ENCODE measurements around the gene AAGAB.
"Not testable (repeated sequence)": the region's sequence is repeated elsewhere in the genome, so short reads cannot be mapped to it uniquely, and the experiment has no call there.

Gene AAGAB

GRCh38 chr15:67253101-67253500 is 1.4 kb downstream of the AAGAB start:
- no peak for DNase-seq (ENCODE audit: low read depth in 2 of 2)

- DNase-seq (ENCODE audit: low read depth in 2 of 2), result no peak
Observed at GRCh38 chr15:67251318-67251717, 3.1 kb downstream of the AAGAB start.

GRCh38 chr15:67249830-67250229 is 4.6 kb downstream of the AAGAB start:
- DNase-seq (ENCODE audit: low read depth in 2 of 2), result no peak

- no peak for DNase-seq (ENCODE audit: low read depth in 2 of 2)
Observed at GRCh38 chr15:67248011-67248505, 6.4 kb downstream of the AAGAB start.

GRCh38 chr15:67246606-67247005 is 7.9 kb downstream of the AAGAB start:
- DNase-seq (ENCODE audit: low read depth in 2 of 2), result not testable (repeated sequence)

- DNase-seq (ENCODE audit: low read depth in 2 of 2), result no peak
Observed at GRCh38 chr15:67244971-67245478, 9.4 kb downstream of the AAGAB start.

GRCh38 chr15:67242708-67243111 is 11.8 kb downstream of the AAGAB start:
- DNase-seq (ENCODE audit: low read depth in 2 of 2), result no peak

GRCh38 chr15:67241132-67241855 is 13.2 kb downstream of the AAGAB start:
- no peak for DNase-seq (ENCODE audit: low read depth in 2 of 2)

- DNase-seq (ENCODE audit: low read depth in 2 of 2), result no peak
Observed at GRCh38 chr15:67240235-67241131, 14.0 kb downstream of the AAGAB start.

- no peak for DNase-seq (ENCODE audit: low read depth in 2 of 2)
Observed at GRCh38 chr15:67232591-67232990, 21.9 kb downstream of the AAGAB start.

- DNase-seq (ENCODE audit: low read depth in 2 of 2), result no peak
Observed at GRCh38 chr15:67230504-67230903, 24.0 kb downstream of the AAGAB start.

- no peak for DNase-seq (ENCODE audit: low read depth in 2 of 2)
Observed at GRCh38 chr15:67228286-67228685, 26.2 kb downstream of the AAGAB start.

- DNase-seq (ENCODE audit: low read depth in 2 of 2), result no peak
Observed at GRCh38 chr15:67227846-67228245, 26.6 kb downstream of the AAGAB start.

- no peak for DNase-seq (ENCODE audit: low read depth in 2 of 2)
Observed at GRCh38 chr15:67227431-67227830, 27.0 kb downstream of the AAGAB start.

- no peak for DNase-seq (ENCODE audit: low read depth in 2 of 2)
Observed at GRCh38 chr15:67225336-67225735, 29.1 kb downstream of the AAGAB start.

GRCh38 chr15:67224889-67225288 is 29.6 kb downstream of the AAGAB start:
- no peak for DNase-seq (ENCODE audit: low read depth in 2 of 2)

GRCh38 chr15:67219288-67219687 is 35.2 kb downstream of the AAGAB start:
- DNase-seq (ENCODE audit: low read depth in 2 of 2), result no peak

- DNase-seq (ENCODE audit: low read depth in 2 of 2), result no peak
Observed at GRCh38 chr15:67218428-67218827, 36.0 kb downstream of the AAGAB start.

- no peak for DNase-seq (ENCODE audit: low read depth in 2 of 2)
Observed at GRCh38 chr15:67216859-67217258, 37.6 kb downstream of the AAGAB start.

GRCh38 chr15:67215102-67215501 is 39.4 kb downstream of the AAGAB start:
- DNase-seq (ENCODE audit: low read depth in 2 of 2), result no peak

- no peak for DNase-seq (ENCODE audit: low read depth in 2 of 2)
Observed at GRCh38 chr15:67212684-67213367, 41.6 kb downstream of the AAGAB start.

GRCh38 chr15:67210555-67211168 is 43.8 kb downstream of the AAGAB start:
- no peak for DNase-seq (ENCODE audit: low read depth in 2 of 2)
